LNCAP (cell line): ENCODE measurements around the gene STX7.

Experiments used
- TF ChIP-seq, protein P1 (sequence below): fragments of 450-650 bp; IDR thresholded peaks from 2 replicates; pipeline ENCODE4 v1.5.1; 2017; ENCODE audit warnings: mild to moderate bottlenecking

Gene STX7, protein sequence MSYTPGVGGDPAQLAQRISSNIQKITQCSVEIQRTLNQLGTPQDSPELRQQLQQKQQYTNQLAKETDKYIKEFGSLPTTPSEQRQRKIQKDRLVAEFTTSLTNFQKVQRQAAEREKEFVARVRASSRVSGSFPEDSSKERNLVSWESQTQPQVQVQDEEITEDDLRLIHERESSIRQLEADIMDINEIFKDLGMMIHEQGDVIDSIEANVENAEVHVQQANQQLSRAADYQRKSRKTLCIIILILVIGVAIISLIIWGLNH

DNA sequence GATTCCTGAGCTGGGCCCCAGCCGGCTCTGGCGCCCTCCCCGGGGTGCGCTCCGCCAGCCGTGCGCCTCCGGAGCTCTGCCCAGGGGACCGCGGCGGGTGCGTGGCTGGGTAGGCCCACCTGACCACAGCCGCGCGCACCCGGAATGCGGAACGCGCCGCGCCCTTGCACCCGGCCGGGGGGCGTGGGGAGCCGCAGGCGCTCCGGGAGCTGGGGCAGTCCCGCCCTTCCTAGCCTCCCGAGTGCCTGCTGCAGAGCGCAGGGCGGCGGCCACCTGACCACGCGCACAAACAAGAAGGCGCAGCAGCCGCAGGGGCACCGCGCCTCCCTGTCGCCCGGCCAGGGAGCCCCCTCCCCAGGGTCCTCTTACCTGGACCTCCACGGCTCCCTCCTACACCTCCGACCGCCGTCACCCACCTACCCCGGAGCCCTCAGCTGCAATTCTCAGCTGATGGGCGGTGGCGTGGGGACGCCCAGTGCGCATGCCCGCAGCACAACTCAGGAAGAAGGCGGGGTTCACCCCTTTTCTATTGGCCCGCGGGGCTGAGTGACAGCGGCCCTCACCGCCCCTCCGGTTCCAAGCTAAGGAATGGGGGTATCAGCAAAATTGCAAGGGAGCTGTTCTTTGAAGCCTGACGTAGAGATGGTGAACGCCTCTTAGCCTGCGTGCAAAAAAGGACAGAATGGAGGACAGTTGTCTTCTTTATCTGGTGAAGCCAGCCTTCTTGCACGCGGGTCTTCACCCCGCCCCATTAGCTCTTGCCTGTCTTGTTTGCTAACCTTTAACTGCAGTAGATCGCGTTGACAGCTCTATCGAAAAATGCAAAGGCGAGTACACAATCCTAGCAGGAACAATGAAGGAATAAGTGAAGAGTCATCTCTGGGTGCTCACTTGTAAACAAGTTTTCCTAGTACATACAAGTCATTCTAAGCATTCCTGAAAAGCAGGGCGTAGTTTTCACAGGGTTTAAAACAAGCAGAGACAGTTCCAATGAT, at the start of gene STX7:
TSS of gene STX7 (minus strand) at position 479 of the 995 bp plus-strand sequence. CDS start 9,586 bp downstream, outside the sequence.
- TF ChIP-seq, protein P1, sequence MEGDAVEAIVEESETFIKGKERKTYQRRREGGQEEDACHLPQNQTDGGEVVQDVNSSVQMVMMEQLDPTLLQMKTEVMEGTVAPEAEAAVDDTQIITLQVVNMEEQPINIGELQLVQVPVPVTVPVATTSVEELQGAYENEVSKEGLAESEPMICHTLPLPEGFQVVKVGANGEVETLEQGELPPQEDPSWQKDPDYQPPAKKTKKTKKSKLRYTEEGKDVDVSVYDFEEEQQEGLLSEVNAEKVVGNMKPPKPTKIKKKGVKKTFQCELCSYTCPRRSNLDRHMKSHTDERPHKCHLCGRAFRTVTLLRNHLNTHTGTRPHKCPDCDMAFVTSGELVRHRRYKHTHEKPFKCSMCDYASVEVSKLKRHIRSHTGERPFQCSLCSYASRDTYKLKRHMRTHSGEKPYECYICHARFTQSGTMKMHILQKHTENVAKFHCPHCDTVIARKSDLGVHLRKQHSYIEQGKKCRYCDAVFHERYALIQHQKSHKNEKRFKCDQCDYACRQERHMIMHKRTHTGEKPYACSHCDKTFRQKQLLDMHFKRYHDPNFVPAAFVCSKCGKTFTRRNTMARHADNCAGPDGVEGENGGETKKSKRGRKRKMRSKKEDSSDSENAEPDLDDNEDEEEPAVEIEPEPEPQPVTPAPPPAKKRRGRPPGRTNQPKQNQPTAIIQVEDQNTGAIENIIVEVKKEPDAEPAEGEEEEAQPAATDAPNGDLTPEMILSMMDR = no peak

DNA sequence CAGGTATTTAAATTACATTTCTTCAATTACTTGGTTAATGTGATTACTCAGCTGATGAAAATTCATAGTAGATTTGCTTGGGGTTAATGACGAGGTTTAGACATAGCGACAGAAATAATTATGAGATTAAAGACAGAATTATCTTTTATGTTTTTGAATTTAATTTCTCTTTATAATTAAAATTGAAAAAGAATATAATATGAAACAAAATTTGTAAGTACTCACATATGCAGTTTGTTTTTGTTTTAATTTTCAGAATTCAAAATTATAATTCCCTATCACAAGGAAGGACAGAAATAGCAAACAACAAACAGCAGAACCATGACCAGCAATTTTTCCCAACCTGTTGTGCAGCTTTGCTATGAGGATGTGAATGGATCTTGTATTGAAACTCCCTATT, 39.5 kb upstream of the STX7 start, which contains the start of gene TAAR8:
TSS of gene TAAR8 (plus strand) at position 301 of the 400 bp plus-strand sequence. CDS start at position 322, 21 bp downstream.
- TF ChIP-seq, protein P1 = no peak

DNA sequence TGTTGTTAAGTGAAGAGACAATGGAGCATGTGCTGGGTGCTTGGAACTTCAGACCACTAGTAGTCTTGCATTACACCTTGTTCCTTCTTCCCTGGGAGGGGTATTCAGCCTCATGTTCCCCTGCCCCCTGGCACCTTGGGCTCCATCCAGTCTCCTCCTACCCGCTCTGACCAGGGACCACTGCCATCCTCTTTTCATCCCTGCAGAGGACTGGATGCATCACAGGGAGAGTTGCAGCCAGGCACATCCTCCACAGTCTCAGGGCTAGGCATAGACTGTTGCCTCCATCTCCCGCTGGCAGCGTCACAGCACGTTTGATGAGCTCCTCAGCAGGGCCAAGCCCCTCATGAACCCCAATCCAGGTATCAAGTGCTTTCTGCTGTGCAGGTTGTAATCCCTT, 38.3 kb upstream of the STX7 start:
- TF ChIP-seq, protein P1 = no peak

DNA sequence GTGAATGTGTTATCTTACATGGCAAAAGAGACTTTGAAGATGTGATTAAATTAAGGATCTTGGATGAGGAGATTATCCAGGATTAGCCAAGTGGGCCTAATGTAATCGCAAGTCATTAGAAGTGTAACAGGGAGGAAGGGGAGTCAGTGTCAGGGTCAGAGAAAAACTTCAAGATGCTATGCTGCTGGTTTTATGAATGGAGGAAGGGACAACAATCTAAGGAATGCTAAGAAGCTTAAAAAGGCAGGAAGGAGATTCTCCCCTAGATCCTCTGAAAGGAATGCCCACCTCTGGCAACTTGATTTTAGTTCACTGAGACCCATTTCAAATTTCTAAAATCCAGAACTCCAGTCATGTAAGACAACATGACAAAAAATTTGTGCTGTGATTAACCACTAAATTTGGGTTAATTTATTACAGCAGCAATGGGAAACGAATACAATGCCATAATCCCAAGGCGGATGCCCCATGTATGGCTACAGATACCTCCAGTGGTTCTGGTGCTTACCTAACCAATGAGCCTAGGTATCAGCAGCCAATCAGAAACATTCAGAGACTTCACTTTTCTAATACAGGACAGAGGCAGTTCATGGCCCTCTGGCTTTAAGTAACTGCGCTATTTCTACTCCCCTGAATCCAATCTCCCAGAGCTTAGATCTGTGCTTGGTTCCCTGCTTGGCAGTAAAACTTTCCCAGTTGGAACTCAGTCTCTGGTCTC, 36.0 kb upstream of the STX7 start:
- TF ChIP-seq, protein P1 = no peak

DNA sequence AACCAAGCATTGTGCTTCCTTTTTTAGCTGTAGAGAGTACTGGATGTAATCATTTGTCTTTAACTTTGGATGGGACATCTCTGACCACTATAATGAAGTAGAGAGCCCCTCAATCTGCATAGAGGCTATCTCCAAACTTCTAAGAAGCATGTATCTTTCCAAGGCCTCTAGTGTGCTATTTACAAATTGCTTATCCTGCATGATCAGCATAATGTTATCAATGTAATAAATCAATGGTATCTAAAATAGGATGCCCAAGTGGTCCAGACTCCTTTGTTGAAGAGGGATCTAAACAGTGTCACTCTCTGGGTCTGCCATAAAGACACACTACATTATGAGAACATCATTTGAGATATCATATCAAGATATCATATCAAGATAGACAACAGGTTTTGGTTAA, 31.9 kb upstream of the STX7 start:
- TF ChIP-seq, protein P1 = no peak

DNA sequence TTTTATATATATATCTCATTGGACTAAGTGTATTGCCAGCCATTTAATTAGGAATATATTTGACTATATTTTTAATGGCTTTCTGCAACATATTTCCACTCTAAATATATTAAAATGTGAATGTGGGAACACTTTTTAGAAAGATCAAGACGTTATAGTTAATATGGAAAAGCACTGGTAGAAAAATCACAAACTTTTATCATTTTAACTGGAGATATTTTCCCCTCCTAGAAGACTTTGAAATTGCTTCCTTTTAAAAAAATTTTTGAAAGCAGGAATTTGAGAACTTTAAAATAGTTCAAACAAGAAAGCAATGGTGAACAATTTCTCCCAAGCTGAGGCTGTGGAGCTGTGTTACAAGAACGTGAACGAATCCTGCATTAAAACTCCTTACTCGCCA, 25.1 kb upstream of the STX7 start, which contains the start of gene TAAR9:
TSS of gene TAAR9 (plus strand) at position 301 of the 400 bp plus-strand sequence. CDS start at position 314, 13 bp downstream.
- TF ChIP-seq, protein P1 = no peak

DNA sequence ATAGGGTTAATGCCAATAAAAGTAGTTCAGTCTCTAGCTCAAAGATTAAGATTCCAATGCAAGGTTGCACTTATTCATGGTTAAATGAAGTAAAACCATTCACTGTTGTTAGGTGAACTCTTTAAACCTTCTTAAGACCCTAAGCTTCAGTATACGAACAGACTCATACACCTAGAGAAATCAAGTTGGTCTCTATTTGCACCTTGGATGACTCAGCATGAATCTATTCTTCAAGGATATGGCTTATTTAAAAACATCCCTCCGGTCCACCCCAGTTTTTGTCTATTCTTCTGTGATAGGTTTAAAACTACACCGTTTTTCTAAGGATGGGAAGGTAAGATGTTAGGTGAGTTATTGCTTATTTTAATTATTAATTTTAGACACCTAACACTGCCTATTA, 24.2 kb upstream of the STX7 start:
- TF ChIP-seq, protein P1 = no peak
